GM23248 (cell line): ENCODE results near the gene DYNLRB2. TPM values are rescaled to one million over a fixed set of nuclear protein-coding genes. Genes with fewer than 3 reads are reported as not detected.

Source experiments
- DNase-seq: peaks from one replicate; pipeline ENCODE4 v3.0.0-alpha.2; 2015
- H2AFZ ChIP-seq: fragments of 200-600 bp; sonication (generic); 2 replicates; pipeline ENCODE4 v1.6.1; 2016; ENCODE audit warnings: antibody characterized with exemption
- H3F3A ChIP-seq: fragments of 200-600 bp; sonication (generic); 2 replicates; pipeline ENCODE4 v1.6.1; 2016; ENCODE audit warnings: mild to moderate bottlenecking, antibody characterized with exemption, mixed run types; ENCODE audit not compliant: insufficient read depth
- H3K27ac ChIP-seq: fragments of 200-600 bp; sonication (generic); 2 replicates; pipeline ENCODE4 v1.5.1; 2016; ENCODE audit warnings: mild to moderate bottlenecking
- H3K27me3 ChIP-seq: fragments of 200-600 bp; sonication (generic); replicated peaks from 2 replicates; pipeline ENCODE4 v1.6.1; 2016; ENCODE audit warnings: mild to moderate bottlenecking; ENCODE audit not compliant: insufficient read depth
- H3K36me3 ChIP-seq: fragments of 200-600 bp; sonication (generic); 2 replicates; pipeline ENCODE4 v1.6.1; 2016; ENCODE audit warnings: low read depth, mild to moderate bottlenecking
- H3K4me1 ChIP-seq: fragments of 200-600 bp; sonication (generic); 2 replicates; pipeline ENCODE4 v1.6.1; 2016; ENCODE audit warnings: mild to moderate bottlenecking; ENCODE audit not compliant: insufficient read depth
- H3K4me2 ChIP-seq: fragments of 200-600 bp; sonication (generic); one replicate; pipeline ENCODE4 v1.6.1; 2016; ENCODE audit warnings: mild to moderate bottlenecking; ENCODE audit not compliant: unreplicated experiment
- H3K4me3 ChIP-seq: fragments of 200-600 bp; sonication (generic); 2 replicates; pipeline ENCODE4 v1.5.1; 2016; ENCODE audit warnings: mild to moderate bottlenecking
- H3K79me2 ChIP-seq: fragments of 200-600 bp; sonication (generic); 2 replicates; pipeline ENCODE4 v1.6.1; 2016; ENCODE audit warnings: mild to moderate bottlenecking; ENCODE audit not compliant: insufficient read depth
- H3K9ac ChIP-seq: fragments of 200-600 bp; sonication (generic); 2 replicates; pipeline ENCODE4 v1.6.1; 2016; ENCODE audit warnings: mild to moderate bottlenecking
- H3K9me2 ChIP-seq: fragments of 200-600 bp; sonication (generic); 2 replicates; pipeline ENCODE4 v1.6.1; 2016; ENCODE audit warnings: mixed run types, mild to moderate bottlenecking, moderate library complexity; ENCODE audit not compliant: insufficient read depth
- H3K9me3 ChIP-seq: fragments of 200-600 bp; sonication (generic); one replicate; pipeline ENCODE4 v1.6.1; 2017; ENCODE audit warnings: low read depth
- H4K20me1 ChIP-seq: fragments of 200-600 bp; sonication (generic); 2 replicates; pipeline ENCODE4 v1.6.0; 2016; ENCODE audit not compliant: insufficient read depth
- EZH2 ChIP-seq: fragments of 200-600 bp; sonication (generic); IDR thresholded peaks from 2 replicates; pipeline ENCODE4 v1.6.1; 2018; ENCODE audit warnings: antibody characterized with exemption, mild to moderate bottlenecking; ENCODE audit not compliant: insufficient read depth, poor library complexity, severe bottlenecking
- EZH2phosphoT487 ChIP-seq: fragments of 200-600 bp; sonication (generic); IDR thresholded peaks from 2 replicates; pipeline ENCODE4 v1.6.1; 2018; ENCODE audit warnings: antibody characterized with exemption, moderate library complexity, mild to moderate bottlenecking, low read depth; ENCODE audit not compliant: insufficient read depth
- WGBS, 2 experiments: methylation state at CpG; one replicate each; pipeline ENCODE4 v1.1.6; 2015 to 2017; ENCODE audit warnings: low lambda C conversion rate in 2 of 2, low coverage in 1 of 2; ENCODE audit errors: missing lambda C conversion rate in 2 of 2; 5-methylcytosine and 5-hydroxymethylcytosine counted together
- in situ Hi-C: fragments of 300-500 bp; cut with MboI; formaldehyde crosslinking; loops from 2 replicates; pipeline ENCODE4 v1.15.0; 2020
- polyA plus RNA-seq: library from polyadenylated mRNA; unstranded; fragments of >200 nt; fragmentation: Nextera tagmentation; extraction: Ambion mirVana; gene quantifications from 2 replicates; pipeline ENCODE4 v1.2.1, GENCODE V29; 2016
- total RNA-seq: library from RNA; depleted of rRNA; stranded (reverse); fragments of >200 nt; shearing (Covaris generic); gene quantifications from 2 replicates; pipeline ENCODE4 v1.2.3, GENCODE V29; 2014

The DYNLRB2 gene
- total and polyA plus RNA-seq, 2 experiments from 2014 or later, result not detected

- Histone ChIP-seq H4K20me1 (no peaks in the 10 kb centered on the region), H3K4me2 (no peak overlapping the region), H3K4me1 (peaks cover 7% of the 10 kb centered on the region; the same call in 1 of the 2 replicates), H3F3A (peaks cover 5% of the 10 kb centered on the region; the same call in 1 of the 2 replicates), H3K36me3 (no peaks in the 10 kb centered on the region), H3K27me3 (no peaks in the 10 kb centered on the region), H3K9me3 (no peaks in the 10 kb centered on the region), H3K9ac (no peak overlapping the region), H3K27ac (no peak overlapping the region), H3K9me2 (no peaks in the 10 kb centered on the region), H2AFZ (no peak overlapping the region), H3K79me2 (no peaks in the 10 kb centered on the region), H3K4me3 (no peak overlapping the region)
- TF ChIP-seq EZH2, result no peak
- WGBS, 2 experiments, result 87 to 90% methylated on average over 1 of the region's 1 CpG
- no peak for DNase-seq
- in situ Hi-C loops, result no loop called here
Measured at GRCh38 chr16:80576343-80576912, 35.6 kb downstream of the DYNLRB2 start.

DNA sequence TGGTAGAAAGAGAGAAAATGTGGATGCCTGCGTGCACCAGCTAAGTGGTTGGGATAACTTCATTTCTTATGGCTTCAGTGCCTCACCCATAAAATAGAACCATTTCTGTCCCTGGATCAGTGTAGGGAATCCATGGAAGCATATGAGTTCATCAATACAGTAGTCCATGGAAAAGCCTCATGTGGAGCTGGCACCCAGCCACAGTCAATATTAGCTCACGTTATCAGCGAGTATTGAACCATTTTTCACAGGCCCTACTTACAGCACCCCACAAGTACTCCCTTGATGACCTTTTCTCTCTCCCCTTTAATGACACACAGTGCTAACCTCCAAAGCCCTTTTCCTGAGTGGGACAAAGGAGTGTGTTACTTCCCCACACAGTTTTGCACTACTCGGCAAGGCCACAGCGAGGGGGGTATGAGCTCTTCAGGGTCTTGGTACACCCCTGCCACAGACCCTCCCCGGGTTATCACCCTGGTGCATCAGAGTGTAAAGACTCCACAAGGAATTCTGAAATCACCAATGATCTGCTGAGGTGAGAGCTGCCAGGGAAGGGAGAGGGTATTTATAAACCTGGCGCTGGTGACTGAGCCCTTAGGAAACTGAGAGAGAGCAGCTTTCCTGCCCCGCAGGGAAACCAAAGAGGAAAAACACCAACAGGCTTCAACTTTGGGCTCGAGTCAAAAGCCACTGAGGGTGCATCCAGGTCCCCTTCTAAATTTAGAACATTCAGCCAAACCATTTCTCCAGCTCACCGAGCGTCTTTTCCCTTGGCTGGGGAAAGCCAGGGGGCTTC lies 36.9 kb downstream of the DYNLRB2 start:
- Histone ChIP-seq H3K36me3 (no peaks in the 10 kb centered on the region), H2AFZ (no peak overlapping the region), H3K9me3 (no peaks in the 10 kb centered on the region), H3K27ac (no peak overlapping the region), H3K4me2 (no peak overlapping the region), H3K9me2 (no peaks in the 10 kb centered on the region), H3K9ac (no peak overlapping the region), H3K4me1 (peaks cover 7% of the 10 kb centered on the region; the same call in 1 of the 2 replicates), H3K27me3 (no peaks in the 10 kb centered on the region), H3K4me3 (no peak overlapping the region), H3F3A (peaks cover 5% of the 10 kb centered on the region; the same call in 1 of the 2 replicates), H3K79me2 (no peaks in the 10 kb centered on the region), H4K20me1 (no peaks in the 10 kb centered on the region)
- no peak for DNase-seq
- in situ Hi-C loops, result no loop called here
- no peak for TF ChIP-seq EZH2phosphoT487
- TF ChIP-seq EZH2, result no peak
- WGBS, 2 experiments, result 74 to 77% methylated on average over 11 of the region's 11 CpGs

GRCh38 chr16:80580109-80580832 lies 39.5 kb downstream of the DYNLRB2 start:
- Histone ChIP-seq H2AFZ (no peak overlapping the region), H3K79me2 (no peaks in the 10 kb centered on the region), H3K27ac (no peak overlapping the region), H3K4me3 (no peak overlapping the region), H3K27me3 (no peaks in the 10 kb centered on the region), H3K36me3 (no peaks in the 10 kb centered on the region), H3K9ac (no peak overlapping the region), H3K4me2 (no peak overlapping the region), H3K4me1 (peaks cover 15% of the 10 kb centered on the region), H4K20me1 (no peaks in the 10 kb centered on the region), H3K9me2 (no peaks in the 10 kb centered on the region), H3K9me3 (no peaks in the 10 kb centered on the region), H3F3A (peaks cover 10% of the 10 kb centered on the region; the same call in 1 of the 2 replicates)
- peak; percentile 68 for DNase-seq
- WGBS, 2 experiments, result 70 to 75% methylated on average over 10 of the region's 10 CpGs
- in situ Hi-C loops, result no loop called here
- TF ChIP-seq EZH2phosphoT487 (no peak), EZH2 (no peak)

- Histone ChIP-seq H3K4me3 (no peak overlapping the region), H2AFZ (no peak overlapping the region), H3K9me2 (no peaks in the 10 kb centered on the region), H3K9me3 (no peaks in the 10 kb centered on the region), H3K9ac (no peak overlapping the region), H3F3A (peaks cover 10% of the 10 kb centered on the region; the same call in 1 of the 2 replicates), H3K27ac (no peak overlapping the region), H4K20me1 (no peaks in the 10 kb centered on the region), H3K4me1 (peaks cover 21% of the 10 kb centered on the region), H3K4me2 (peak overlapping the region; percentile 24), H3K36me3 (no peaks in the 10 kb centered on the region), H3K79me2 (no peaks in the 10 kb centered on the region), H3K27me3 (no peaks in the 10 kb centered on the region)
- in situ Hi-C loops, result no loop called here
- TF ChIP-seq EZH2phosphoT487 (no peak), EZH2 (no peak)
- WGBS, 2 experiments, result 57 to 73% methylated on average over 3 of the region's 3 CpGs
- peak; percentile 72 for DNase-seq
Measured at GRCh38 chr16:80583466-80583865, 42.7 kb downstream of the DYNLRB2 start.
